CD8-positive, alpha-beta memory T cell (primary cell): Measurements from ENCODE around the gene CNTN5. TPM values are rescaled to one million over a fixed set of nuclear protein-coding genes. Genes with fewer than 3 reads are reported as not detected.
"Not testable (repeated sequence)": the region's sequence is repeated elsewhere in the genome, so short reads cannot be mapped to it uniquely, and the experiment has no call there.

Experiments used
- CTCF ChIA-PET: fragments of 350-600 bp; sonication (Branson Sonifier 250); formaldehyde crosslinking; loops from one replicate; lab custom pipeline; 2021; ENCODE audit warnings: antibody characterized with exemption; lab: Charles Lee
- POLR2A ChIA-PET: fragments of 350-600 bp; sonication (Branson Sonifier 250); formaldehyde crosslinking; loops from one replicate; lab custom pipeline; 2021; ENCODE audit warnings: antibody characterized with exemption; lab: Charles Lee
- DNase-seq, 5 donors: peaks; one replicate each; pipeline versions ENCODE4 v3.0.0 to v3.0.0-alpha.2; 2020 to 2022; ENCODE audit warnings: mixed read lengths in 1 of 5
- H3K27ac ChIP-seq: one replicate; pipeline ENCODE4 v1.7.0; 2013; ENCODE audit warnings: low read depth, mild to moderate bottlenecking, low read length, moderate library complexity
- H3K27me3 ChIP-seq: 2 replicates; pipeline ENCODE4 v1.7.0; 2013; ENCODE audit warnings: low read length, mild to moderate bottlenecking; ENCODE audit not compliant: insufficient read depth, poor library complexity, severe bottlenecking
- H3K36me3 ChIP-seq: 2 replicates; pipeline ENCODE4 v1.7.0; 2013; ENCODE audit warnings: mild to moderate bottlenecking, low read length, moderate library complexity; ENCODE audit not compliant: insufficient read depth
- H3K4me1 ChIP-seq: 2 replicates; pipeline ENCODE4 v1.7.0; 2013; ENCODE audit warnings: mild to moderate bottlenecking, low read length, moderate library complexity; ENCODE audit not compliant: insufficient read depth
- H3K4me3 ChIP-seq: 2 replicates; pipeline ENCODE4 v1.7.0; 2013; ENCODE audit warnings: mild to moderate bottlenecking, low read length
- H3K9me3 ChIP-seq: 2 replicates; pipeline ENCODE4 v1.7.0; 2013; ENCODE audit warnings: mild to moderate bottlenecking, low read length
- H3K27ac Mint-ChIP-seq, 8 donors: one replicate each; pipeline ENCODE4 v1.8.0; 2020 to 2021; ENCODE audit warnings: mixed read lengths in 8 of 8, mild to moderate bottlenecking in 6 of 8, inconsistent platforms in 3 of 8, moderate library complexity in 3 of 8
- H3K27me3 Mint-ChIP-seq, 2 donors: one replicate each; pipeline ENCODE4 v1.8.0; 2020 to 2021; ENCODE audit warnings: mixed read lengths in 2 of 2, mild to moderate bottlenecking in 1 of 2, moderate library complexity in 1 of 2
- H3K36me3 Mint-ChIP-seq, 3 donors: one replicate each; pipeline ENCODE4 v1.8.0; 2020 to 2021; ENCODE audit warnings: mixed read lengths in 3 of 3, inconsistent platforms in 1 of 3, mild to moderate bottlenecking in 1 of 3
- H3K4me1 Mint-ChIP-seq, 3 donors: one replicate each; pipeline ENCODE4 v1.8.0; 2020 to 2021; ENCODE audit warnings: mixed read lengths in 3 of 3, inconsistent platforms in 1 of 3, mild to moderate bottlenecking in 1 of 3
- H3K4me3 Mint-ChIP-seq, 7 donors: one replicate each; pipeline ENCODE4 v1.8.0; 2020 to 2021; ENCODE audit warnings: mixed read lengths in 7 of 7, mild to moderate bottlenecking in 6 of 7, moderate library complexity in 4 of 7, inconsistent platforms in 2 of 7
- H3K9me3 Mint-ChIP-seq, 5 donors: one replicate each; pipeline ENCODE4 v1.8.0; 2020 to 2022; ENCODE audit warnings: mixed read lengths in 5 of 5, mild to moderate bottlenecking in 3 of 5, moderate library complexity in 2 of 5, inconsistent platforms in 1 of 5
- polyA plus RNA-seq: library from polyadenylated mRNA; unstranded; fragments of 300-500 nt; fragmentation: Illumina TruSeq; gene quantifications from one replicate; pipeline ENCODE4 v1.2.3, GENCODE V29; 2021
- total RNA-seq, 2 experiments: library from RNA; stranded (reverse); gene quantifications; one replicate each; pipeline ENCODE4 v1.2.3, GENCODE V29; 2021

CNTN5 gene
- total and polyA plus RNA-seq, 3 experiments from 2014 or later, result not detected

- H3K27me3 ChIP-seq, result no peaks in the 10 kb centered on the region
- Mint-ChIP-seq H3K27ac (no peak overlapping the region), H3K27me3 (no peaks in the 10 kb centered on the region), H3K4me1 (no peaks in the 10 kb centered on the region), H3K9me3 (peaks cover 8 to 25% (median 11%) of the 10 kb centered on the region in 5 donors), H3K36me3 (peaks cover 0 to 2% (median 0%) of the 10 kb centered on the region in 3 donors), H3K4me3 (no peak overlapping the region)
- POLR2A ChIA-PET, result no interaction called here
- no peaks in the 10 kb centered on the region for H3K4me1 ChIP-seq
- no peaks in the 10 kb centered on the region for H3K36me3 ChIP-seq
- no peak overlapping the region for H3K27ac ChIP-seq
- no peaks in the 10 kb centered on the region for H3K9me3 ChIP-seq
- CTCF ChIA-PET, result no interaction called here
- no peak for DNase-seq
- H3K4me3 ChIP-seq, result no peak overlapping the region
Observed at GRCh38 chr11:99822846-99823565, 802.3 kb downstream of the CNTN5 start.

- H3K36me3 ChIP-seq, DNase-seq, H3K4me3 Mint-ChIP-seq, H3K27ac ChIP-seq, H3K27ac Mint-ChIP-seq, H3K4me1 Mint-ChIP-seq, H3K4me3 ChIP-seq, CTCF ChIA-PET, H3K36me3 Mint-ChIP-seq, H3K27me3 Mint-ChIP-seq, H3K9me3 ChIP-seq, H3K4me1 ChIP-seq, POLR2A ChIA-PET, H3K27me3 ChIP-seq: not testable (repeated sequence)
- peaks cover 0 to 24% (median 5%) of the 10 kb centered on the region in 5 donors for H3K9me3 Mint-ChIP-seq
Observed at GRCh38 chr11:99836739-99837138, 816.0 kb downstream of the CNTN5 start.

- Mint-ChIP-seq H3K4me1 (no peaks in the 10 kb centered on the region), H3K36me3 (no peaks in the 10 kb centered on the region), H3K9me3 (peaks cover 0 to 21% (median 4%) of the 10 kb centered on the region in 5 donors), H3K27me3 (no peaks in the 10 kb centered on the region), H3K27ac (no peak overlapping the region), H3K4me3 (no peak overlapping the region)
- Histone ChIP-seq H3K27ac (no peak overlapping the region), H3K4me1 (no peaks in the 10 kb centered on the region), H3K9me3 (no peaks in the 10 kb centered on the region), H3K27me3 (no peaks in the 10 kb centered on the region), H3K4me3 (no peak overlapping the region), H3K36me3 (no peaks in the 10 kb centered on the region)
- no peak for DNase-seq
- ChIA-PET CTCF (no interaction called here), POLR2A (no interaction called here)
Observed at GRCh38 chr11:99841885-99842284, 821.1 kb downstream of the CNTN5 start.

- ChIA-PET CTCF (no interaction called here), POLR2A (no interaction called here)
- Histone ChIP-seq H3K9me3 (no peaks in the 10 kb centered on the region), H3K4me3 (no peak overlapping the region), H3K4me1 (no peaks in the 10 kb centered on the region), H3K27ac (no peak overlapping the region), H3K27me3 (no peaks in the 10 kb centered on the region), H3K36me3 (no peaks in the 10 kb centered on the region)
- H3K27ac Mint-ChIP-seq, result no peak overlapping the region
- no peak for DNase-seq
- peaks cover 0 to 7% (median 3%) of the 10 kb centered on the region in 5 donors for H3K9me3 Mint-ChIP-seq
- no peak overlapping the region for H3K4me3 Mint-ChIP-seq
- H3K36me3 Mint-ChIP-seq, result no peaks in the 10 kb centered on the region
- no peaks in the 10 kb centered on the region for H3K4me1 Mint-ChIP-seq
- no peaks in the 10 kb centered on the region for H3K27me3 Mint-ChIP-seq
Observed at GRCh38 chr11:99865951-99866350, 845.2 kb downstream of the CNTN5 start.

GRCh38 chr11:99881610-99882009 lies 860.9 kb downstream of the CNTN5 start:
- Mint-ChIP-seq H3K36me3 (no peaks in the 10 kb centered on the region), H3K9me3 (peaks cover 7 to 38% (median 9%) of the 10 kb centered on the region in 5 donors), H3K27me3 (no peaks in the 10 kb centered on the region), H3K4me1 (no peaks in the 10 kb centered on the region), H3K27ac (no peak overlapping the region), H3K4me3 (no peak overlapping the region)
- H3K4me1 ChIP-seq, result no peaks in the 10 kb centered on the region
- no peaks in the 10 kb centered on the region for H3K27me3 ChIP-seq
- H3K4me3 ChIP-seq, result no peak overlapping the region
- H3K9me3 ChIP-seq, result no peaks in the 10 kb centered on the region
- H3K36me3 ChIP-seq, result no peaks in the 10 kb centered on the region
- ChIA-PET POLR2A (no interaction called here), CTCF (no interaction called here)
- DNase-seq, result no peak
- no peak overlapping the region for H3K27ac ChIP-seq

GRCh38 chr11:99884750-99885149 lies 864.0 kb downstream of the CNTN5 start:
- Histone ChIP-seq H3K36me3 (no peaks in the 10 kb centered on the region), H3K27ac (no peak overlapping the region), H3K9me3 (no peaks in the 10 kb centered on the region), H3K4me3 (no peak overlapping the region), H3K27me3 (no peaks in the 10 kb centered on the region), H3K4me1 (no peaks in the 10 kb centered on the region)
- no peaks in the 10 kb centered on the region for H3K27me3 Mint-ChIP-seq
- no peak overlapping the region for H3K4me3 Mint-ChIP-seq
- ChIA-PET POLR2A (no interaction called here), CTCF (no interaction called here)
- no peak overlapping the region for H3K27ac Mint-ChIP-seq
- no peak for DNase-seq
- H3K4me1 Mint-ChIP-seq, result no peaks in the 10 kb centered on the region
- H3K9me3 Mint-ChIP-seq, result peaks cover 2 to 23% (median 7%) of the 10 kb centered on the region in 5 donors
- H3K36me3 Mint-ChIP-seq, result no peaks in the 10 kb centered on the region

- peaks cover 0 to 16% (median 8%) of the 10 kb centered on the region in 5 donors for H3K9me3 Mint-ChIP-seq
- no peaks in the 10 kb centered on the region for H3K36me3 ChIP-seq
- H3K4me1 ChIP-seq, result no peaks in the 10 kb centered on the region
- no peaks in the 10 kb centered on the region for H3K27me3 Mint-ChIP-seq
- H3K36me3 Mint-ChIP-seq, result no peaks in the 10 kb centered on the region
- no peak overlapping the region for H3K4me3 ChIP-seq
- no peak overlapping the region for H3K4me3 Mint-ChIP-seq
- DNase-seq, result no peak
- ChIA-PET POLR2A (no interaction called here), CTCF (no interaction called here)
- H3K27ac ChIP-seq, result no peak overlapping the region
- no peaks in the 10 kb centered on the region for H3K27me3 ChIP-seq
- H3K4me1 Mint-ChIP-seq, result no peaks in the 10 kb centered on the region
- no peaks in the 10 kb centered on the region for H3K9me3 ChIP-seq
- no peak overlapping the region for H3K27ac Mint-ChIP-seq
Observed at GRCh38 chr11:99887481-99887880, 866.7 kb downstream of the CNTN5 start.

GRCh38 chr11:99893811-99894210 lies 873.1 kb downstream of the CNTN5 start:
- H3K9me3 ChIP-seq, result no peaks in the 10 kb centered on the region
- H3K27ac Mint-ChIP-seq, result no peak overlapping the region
- H3K27ac ChIP-seq, result no peak overlapping the region
- H3K9me3 Mint-ChIP-seq, result peaks cover 7 to 41% (median 16%) of the 10 kb centered on the region in 5 donors
- H3K4me1 Mint-ChIP-seq, result no peaks in the 10 kb centered on the region
- no peaks in the 10 kb centered on the region for H3K36me3 Mint-ChIP-seq
- no peaks in the 10 kb centered on the region for H3K27me3 ChIP-seq
- H3K4me3 ChIP-seq, result no peak overlapping the region
- no peak for DNase-seq
- CTCF ChIA-PET, result no interaction called here
- H3K36me3 ChIP-seq, result no peaks in the 10 kb centered on the region
- no peak overlapping the region for H3K4me3 Mint-ChIP-seq
- H3K27me3 Mint-ChIP-seq, result no peaks in the 10 kb centered on the region
- POLR2A ChIA-PET, result no interaction called here
- no peaks in the 10 kb centered on the region for H3K4me1 ChIP-seq
